Measurements from ENCODE around the gene PTPN20.

- TF ChIP-seq POLR2A (IDR thresholded peaks at IDR 0.05; ENCODE audit: low read depth, low read length) (no peak), PAX5 (IDR thresholded peaks at IDR 0.05; ENCODE audit: insufficient read depth, low read length, severe bottlenecking) (no peak), TAF1 (IDR thresholded peaks at IDR 0.05; ENCODE audit: low read depth, low read length) (no peak), POLR2AphosphoS5 (IDR thresholded peaks at IDR 0.05; ENCODE audit: low read depth, low read length) (no peak), POU2F2 (IDR thresholded peaks at IDR 0.05; ENCODE audit: low read depth, low read length) (no peak)
These were observed 117.2 kb downstream of the PTPN20 start for GRCh38 chr10:47028466-47028865.

All from GM12891 (cell line).